Mesothelial cell of epicardium (in vitro differentiated cells): Measurements from ENCODE around the gene RNGTT. TPM values are rescaled to one million over a fixed set of nuclear protein-coding genes. Genes with fewer than 3 reads are reported as not detected.
"Not testable (repeated sequence)": the region's sequence is repeated elsewhere in the genome, so short reads cannot be mapped to it uniquely, and the experiment has no call there.

Experiments
- DNase-seq, 2 experiments: peaks; one replicate each; pipeline ENCODE4 v3.0.0; 2021; ENCODE audit warnings: low spot score in 2 of 2; ENCODE audit not compliant: unreplicated experiment in 2 of 2
- H3K27ac Mint-ChIP-seq: 2 replicates; pipeline ENCODE4 v1.8.0; 2021; ENCODE audit warnings: mixed read lengths
- H3K27me3 Mint-ChIP-seq: 2 replicates; pipeline ENCODE4 v1.8.0; 2021; ENCODE audit warnings: low read depth, mixed read lengths
- H3K36me3 Mint-ChIP-seq: 2 replicates; pipeline ENCODE4 v1.8.0; 2021; ENCODE audit warnings: mixed read lengths
- H3K4me1 Mint-ChIP-seq: 2 replicates; pipeline ENCODE4 v1.8.0; 2021; ENCODE audit warnings: mixed read lengths
- H3K4me3 Mint-ChIP-seq: 2 replicates; pipeline ENCODE4 v1.8.0; 2021; ENCODE audit warnings: mild to moderate bottlenecking, moderate library complexity, mixed read lengths
- H3K9me3 Mint-ChIP-seq: 2 replicates; pipeline ENCODE4 v1.8.0; 2021; ENCODE audit warnings: mixed read lengths
- total RNA-seq: library from RNA; stranded (reverse); gene quantifications from 3 replicates; pipeline ENCODE4 v1.2.1, GENCODE V29; 2021
- TF ChIP-seq, protein P1 (sequence below): fragments of 200-600 bp; sonication (generic); IDR thresholded peaks from one replicate; pipeline ENCODE4 v1.5.0; 2021; ENCODE audit warnings: antibody characterized with exemption; ENCODE audit not compliant: unreplicated experiment

Gene RNGTT
- total RNA-seq, 1 donor from 2014 or later, result 16.5 TPM

DNA sequence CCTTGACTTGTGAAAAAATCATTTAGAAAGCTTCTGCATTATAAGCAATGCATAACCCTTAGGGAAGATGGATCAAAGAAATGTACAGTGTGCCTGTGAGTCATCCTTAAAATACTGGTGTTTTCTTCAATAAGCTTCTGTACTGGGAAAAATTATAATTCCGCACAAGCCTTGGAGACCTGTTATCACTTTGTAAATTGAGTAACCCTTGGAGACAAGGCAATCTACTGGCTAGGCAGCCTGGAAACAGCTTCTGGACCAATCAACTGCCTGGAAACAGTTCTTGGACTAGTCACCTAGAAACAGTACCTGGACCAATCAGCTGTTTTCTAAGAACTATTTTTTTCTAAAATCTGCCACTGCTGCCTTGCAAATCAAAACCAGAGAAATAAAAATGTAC is 25.8 kb upstream of the RNGTT start:
- peak overlapping the region; percentile 22 for H3K27ac Mint-ChIP-seq
- no peaks in the 10 kb centered on the region for H3K9me3 Mint-ChIP-seq
- no peaks in the 10 kb centered on the region for H3K36me3 Mint-ChIP-seq
- TF ChIP-seq, protein P1, sequence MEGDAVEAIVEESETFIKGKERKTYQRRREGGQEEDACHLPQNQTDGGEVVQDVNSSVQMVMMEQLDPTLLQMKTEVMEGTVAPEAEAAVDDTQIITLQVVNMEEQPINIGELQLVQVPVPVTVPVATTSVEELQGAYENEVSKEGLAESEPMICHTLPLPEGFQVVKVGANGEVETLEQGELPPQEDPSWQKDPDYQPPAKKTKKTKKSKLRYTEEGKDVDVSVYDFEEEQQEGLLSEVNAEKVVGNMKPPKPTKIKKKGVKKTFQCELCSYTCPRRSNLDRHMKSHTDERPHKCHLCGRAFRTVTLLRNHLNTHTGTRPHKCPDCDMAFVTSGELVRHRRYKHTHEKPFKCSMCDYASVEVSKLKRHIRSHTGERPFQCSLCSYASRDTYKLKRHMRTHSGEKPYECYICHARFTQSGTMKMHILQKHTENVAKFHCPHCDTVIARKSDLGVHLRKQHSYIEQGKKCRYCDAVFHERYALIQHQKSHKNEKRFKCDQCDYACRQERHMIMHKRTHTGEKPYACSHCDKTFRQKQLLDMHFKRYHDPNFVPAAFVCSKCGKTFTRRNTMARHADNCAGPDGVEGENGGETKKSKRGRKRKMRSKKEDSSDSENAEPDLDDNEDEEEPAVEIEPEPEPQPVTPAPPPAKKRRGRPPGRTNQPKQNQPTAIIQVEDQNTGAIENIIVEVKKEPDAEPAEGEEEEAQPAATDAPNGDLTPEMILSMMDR, result no peak
- peaks cover 5% of the 10 kb centered on the region for H3K4me1 Mint-ChIP-seq
- no peak for DNase-seq
- H3K27me3 Mint-ChIP-seq, result no peaks in the 10 kb centered on the region
- no peak overlapping the region for H3K4me3 Mint-ChIP-seq

DNA sequence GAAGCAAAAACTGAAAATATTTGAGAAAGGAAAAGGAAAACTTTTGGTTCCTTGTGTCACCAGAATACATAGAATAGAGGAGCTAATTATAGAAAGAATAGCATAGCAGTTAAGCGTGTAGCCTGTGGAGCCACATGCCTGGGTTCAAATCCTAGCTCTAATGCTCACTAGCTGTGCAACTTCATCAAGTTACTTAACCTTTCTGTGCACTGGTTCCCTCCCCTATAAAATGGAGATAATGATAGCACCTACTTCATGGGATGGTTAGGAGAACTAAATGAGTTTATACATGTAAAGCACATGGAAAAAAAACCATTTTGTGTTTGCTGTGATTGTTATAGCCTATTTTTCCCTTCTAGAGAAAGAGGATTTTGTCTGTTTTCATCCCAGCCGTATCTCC is 24.5 kb upstream of the RNGTT start:
- H3K27me3 Mint-ChIP-seq, result no peaks in the 10 kb centered on the region
- H3K9me3 Mint-ChIP-seq, result no peaks in the 10 kb centered on the region
- TF ChIP-seq, protein P1, result no peak

DNA sequence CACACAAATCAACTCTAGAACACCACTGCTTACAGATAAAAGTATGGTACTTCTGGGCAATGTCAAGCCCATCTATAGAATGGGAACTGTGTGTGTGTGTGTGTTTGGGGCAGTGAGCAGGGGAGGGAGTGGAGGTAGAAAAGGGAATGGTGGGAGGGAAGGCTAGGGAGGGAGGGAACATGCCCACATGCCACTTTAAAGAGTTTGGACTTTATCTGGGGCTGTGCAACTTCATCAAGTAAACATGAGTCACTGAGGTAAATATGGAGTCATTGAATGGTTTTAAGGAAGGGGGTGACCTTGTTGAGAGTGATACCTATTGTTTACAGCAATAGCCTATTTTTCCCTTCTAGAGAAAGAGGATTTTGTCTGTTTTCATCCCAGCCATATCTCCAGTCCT is 22.5 kb upstream of the RNGTT start:
- Mint-ChIP-seq H3K4me3 (no peak overlapping the region), H3K9me3 (no peaks in the 10 kb centered on the region), H3K4me1 (peaks cover 9% of the 10 kb centered on the region), H3K27me3 (no peaks in the 10 kb centered on the region), H3K36me3 (no peaks in the 10 kb centered on the region), H3K27ac (no peak overlapping the region)
- TF ChIP-seq, protein P1, result no peak
- no peak for DNase-seq

More for the DNA sequence above, 24.5 kb upstream of the RNGTT start:
- Mint-ChIP-seq H3K36me3 (no peaks in the 10 kb centered on the region), H3K27ac (no peak overlapping the region), H3K4me1 (peaks cover 9% of the 10 kb centered on the region), H3K4me3 (no peak overlapping the region)
- DNase-seq, result no peak

DNA sequence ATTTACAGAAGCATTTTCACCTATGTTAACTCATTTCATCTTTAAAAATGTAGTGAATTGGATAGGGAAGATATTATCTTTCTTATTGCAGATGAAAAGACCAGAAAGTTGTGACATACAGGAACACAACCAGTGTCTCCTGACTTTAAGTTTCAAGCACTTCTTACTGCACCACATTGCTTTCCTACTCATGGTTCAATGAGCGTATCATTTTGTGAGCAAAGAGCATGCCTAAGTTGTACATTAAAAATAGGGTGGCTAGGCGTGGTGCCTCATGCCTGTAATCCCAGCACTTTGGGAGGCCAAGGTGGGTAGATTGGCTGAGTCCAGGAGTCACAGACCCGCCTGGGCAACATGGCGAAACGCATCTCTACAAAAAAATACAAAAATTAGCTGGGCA is 21.2 kb upstream of the RNGTT start:
- Mint-ChIP-seq H3K4me1 (peaks cover 8% of the 10 kb centered on the region), H3K4me3 (no peak overlapping the region), H3K27ac (no peak overlapping the region), H3K27me3 (no peaks in the 10 kb centered on the region), H3K36me3 (no peaks in the 10 kb centered on the region), H3K9me3 (no peaks in the 10 kb centered on the region)
- no peak for DNase-seq
- TF ChIP-seq, protein P1, result no peak

DNA sequence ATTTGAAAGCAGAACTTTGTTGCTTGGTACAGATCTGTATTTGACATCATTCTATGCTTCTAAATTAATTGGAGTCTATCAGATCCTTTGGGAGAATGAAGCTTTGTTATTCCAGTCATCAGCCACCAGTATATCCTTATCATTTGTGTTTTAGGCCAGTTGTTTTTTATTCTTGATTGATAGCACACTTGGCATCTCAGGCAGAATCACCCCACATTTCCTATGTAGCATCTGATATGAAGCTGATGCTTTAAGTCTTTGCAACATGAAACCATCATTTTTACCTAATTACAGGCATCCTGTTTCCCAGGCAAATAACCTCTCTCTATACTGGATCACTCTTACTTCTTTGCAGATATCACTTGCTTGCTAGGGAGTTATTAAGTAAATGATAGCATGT is 20.7 kb upstream of the RNGTT start:
- TF ChIP-seq, protein P1, result no peak
- Mint-ChIP-seq H3K4me3 (no peak overlapping the region), H3K27ac (no peak overlapping the region), H3K27me3 (no peaks in the 10 kb centered on the region), H3K4me1 (peaks cover 5% of the 10 kb centered on the region), H3K36me3 (no peaks in the 10 kb centered on the region), H3K9me3 (no peaks in the 10 kb centered on the region)
- no peak for DNase-seq

DNA sequence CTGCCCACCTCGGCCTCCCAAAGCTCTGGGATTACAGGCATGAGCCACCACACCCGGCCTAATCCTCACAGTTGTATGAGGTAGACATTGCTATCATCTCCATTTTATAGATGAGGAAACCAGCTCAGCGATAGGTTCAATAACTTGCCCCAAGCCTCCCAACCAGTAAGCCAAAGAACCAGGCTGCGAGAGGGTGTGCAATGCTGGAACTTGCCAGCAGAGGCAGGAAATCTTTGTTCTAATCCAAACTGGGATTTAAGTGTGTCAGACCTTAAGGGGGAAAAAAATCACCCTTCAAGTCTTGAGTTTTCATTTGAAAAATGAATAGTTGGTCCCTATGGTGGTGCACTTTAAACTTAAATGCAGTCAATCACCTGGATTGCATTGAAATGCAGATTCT is 20.1 kb upstream of the RNGTT start:
- H3K27me3 Mint-ChIP-seq, result no peaks in the 10 kb centered on the region

DNA sequence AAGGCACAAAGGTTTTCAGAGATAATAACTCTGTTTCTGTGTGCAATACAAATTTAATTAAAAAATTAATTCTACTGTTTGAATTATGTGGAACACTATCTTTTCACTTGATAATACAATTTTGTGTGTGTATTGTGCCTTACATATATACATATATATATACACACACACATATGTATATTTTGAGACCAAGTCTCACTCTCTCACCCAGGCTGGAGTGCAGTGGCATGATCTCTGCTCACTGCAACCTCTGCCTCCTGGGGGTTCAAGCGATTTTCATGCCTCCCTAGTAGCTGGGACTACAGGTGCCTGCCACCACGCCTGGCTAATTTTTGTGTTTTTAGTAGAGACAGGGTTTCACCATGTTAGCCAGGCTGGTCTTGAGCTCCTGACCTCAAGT is 19.7 kb upstream of the RNGTT start:
- H3K27ac Mint-ChIP-seq, H3K36me3 Mint-ChIP-seq, H3K4me3 Mint-ChIP-seq, H3K9me3 Mint-ChIP-seq, H3K27me3 Mint-ChIP-seq, H3K4me1 Mint-ChIP-seq, DNase-seq: not testable (repeated sequence)

More for the DNA sequence above, 20.1 kb upstream of the RNGTT start:
- DNase-seq, result no peak
- H3K4me1 Mint-ChIP-seq, result peaks cover 5% of the 10 kb centered on the region
- no peaks in the 10 kb centered on the region for H3K36me3 Mint-ChIP-seq
- TF ChIP-seq, protein P1, result peak; percentile 67
- H3K9me3 Mint-ChIP-seq, result no peaks in the 10 kb centered on the region
- no peak overlapping the region for H3K4me3 Mint-ChIP-seq
- no peak overlapping the region for H3K27ac Mint-ChIP-seq
